GDM1 (cell line): ENCODE results near the gene TTC28.
"Not testable (repeated sequence)": the region's sequence is repeated elsewhere in the genome, so short reads cannot be mapped to it uniquely, and the experiment has no call there.

ENCODE experiments used
- DNase-seq: peaks from one replicate; lab custom pipeline; 2025; lab: John Stamatoyannopoulos, UW

TTC28 gene

DNA sequence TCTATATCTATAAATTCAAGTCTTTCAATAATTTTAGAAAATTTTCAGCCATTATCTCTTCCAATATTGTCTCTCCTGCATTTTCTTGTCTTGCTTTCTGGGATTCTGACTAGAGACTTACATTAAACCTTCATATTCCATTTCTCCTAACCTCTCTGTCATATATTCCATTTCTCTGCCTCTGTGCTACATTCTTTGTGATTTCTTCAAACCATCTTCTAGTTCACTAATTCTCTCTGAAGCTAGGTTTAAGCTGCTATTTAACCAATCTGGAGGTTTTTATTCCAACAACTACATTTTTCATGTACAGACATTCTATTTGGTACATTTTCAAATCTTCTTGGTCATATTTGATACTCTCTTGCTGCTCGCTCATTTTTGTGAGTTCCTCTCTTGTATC, 122.5 kb downstream of the TTC28 start:
- DNase-seq = no peak

GRCh38 chr22:28553108-28553866, 126.4 kb downstream of the TTC28 start:
- DNase-seq = not testable (repeated sequence)

DNA sequence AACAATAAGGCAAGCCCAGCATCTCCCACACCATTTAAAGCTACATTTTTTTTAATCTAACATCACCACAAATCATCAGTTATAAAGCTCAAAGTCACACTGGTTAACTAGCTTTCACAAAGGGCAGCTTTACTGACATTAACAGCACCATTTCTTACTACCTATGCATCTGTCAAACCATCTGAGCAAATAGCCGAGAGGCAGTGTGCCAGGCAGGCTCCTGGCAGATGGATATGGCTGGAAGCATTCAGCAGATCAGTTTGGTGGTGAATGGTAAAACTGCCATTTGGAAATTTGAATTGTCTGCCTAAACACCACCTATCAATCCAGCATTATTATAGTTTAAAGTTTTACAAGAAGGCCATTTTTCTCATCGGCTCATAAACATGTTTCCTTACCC, 131.2 kb downstream of the TTC28 start:
- no peak for DNase-seq

GRCh38 chr22:28547132-28547842, 132.4 kb downstream of the TTC28 start:
- no peak for DNase-seq

DNA sequence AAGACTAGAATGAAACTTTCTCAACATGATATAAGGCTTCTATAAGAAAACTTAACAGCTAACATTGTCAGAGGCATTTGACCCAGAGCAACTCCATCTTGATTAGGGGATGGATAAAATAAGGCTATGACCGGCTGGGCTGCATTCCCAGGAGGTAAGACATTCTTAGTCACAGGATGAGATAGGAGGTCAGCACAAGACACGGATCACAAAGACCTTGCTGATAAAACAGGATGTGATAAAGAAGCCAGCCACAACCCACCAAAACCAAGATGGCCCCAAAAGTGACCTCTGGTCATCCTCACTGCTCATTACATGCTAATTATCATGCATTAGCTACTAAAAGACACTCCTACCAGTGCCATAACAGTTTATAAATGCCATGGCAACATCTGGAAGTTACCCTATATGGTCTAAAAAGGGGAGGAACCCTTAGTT, 135.2 kb downstream of the TTC28 start:
- DNase-seq = no peak

GRCh38 chr22:28542980-28543621, 136.5 kb downstream of the TTC28 start:
- DNase-seq = no peak

DNA sequence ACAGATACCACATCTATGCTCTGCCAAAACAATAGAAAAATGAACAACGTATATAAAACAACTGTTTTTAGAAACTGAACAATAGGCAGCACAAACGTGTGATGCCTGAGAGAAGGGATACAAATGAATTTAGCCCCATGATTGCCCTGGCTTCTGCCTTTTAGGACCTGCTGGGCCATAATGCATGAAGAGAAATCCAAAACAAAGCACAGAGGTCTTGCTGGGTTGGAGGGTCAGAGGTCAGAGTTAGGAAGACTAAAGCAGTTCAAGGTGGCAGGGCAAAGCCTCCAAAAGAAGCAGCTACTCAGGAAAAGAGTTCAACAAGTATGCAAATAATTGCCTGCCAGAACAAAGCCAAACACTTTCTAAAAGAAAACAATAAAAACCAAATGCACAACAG, 138.5 kb downstream of the TTC28 start:
- no peak for DNase-seq

DNA sequence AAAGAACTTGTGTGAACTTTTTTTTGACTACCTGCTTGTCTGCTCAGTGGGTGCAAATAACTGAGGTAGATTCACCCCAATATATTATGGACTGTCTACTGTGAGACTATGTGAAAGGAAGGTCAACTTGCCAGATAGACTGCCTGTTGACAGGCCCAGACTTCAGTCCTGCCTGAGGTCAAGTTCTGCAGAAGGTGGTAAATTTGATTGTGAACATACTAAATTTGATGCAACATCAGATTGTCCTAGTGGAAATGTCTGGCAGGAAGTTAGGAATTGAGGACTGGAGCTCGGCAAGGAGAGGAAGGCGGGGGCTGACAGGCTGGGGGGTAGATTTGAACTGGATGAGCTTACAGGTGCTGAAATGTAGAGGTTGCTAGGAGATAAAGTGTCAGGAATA, 140.7 kb downstream of the TTC28 start:
- no peak for DNase-seq

DNA sequence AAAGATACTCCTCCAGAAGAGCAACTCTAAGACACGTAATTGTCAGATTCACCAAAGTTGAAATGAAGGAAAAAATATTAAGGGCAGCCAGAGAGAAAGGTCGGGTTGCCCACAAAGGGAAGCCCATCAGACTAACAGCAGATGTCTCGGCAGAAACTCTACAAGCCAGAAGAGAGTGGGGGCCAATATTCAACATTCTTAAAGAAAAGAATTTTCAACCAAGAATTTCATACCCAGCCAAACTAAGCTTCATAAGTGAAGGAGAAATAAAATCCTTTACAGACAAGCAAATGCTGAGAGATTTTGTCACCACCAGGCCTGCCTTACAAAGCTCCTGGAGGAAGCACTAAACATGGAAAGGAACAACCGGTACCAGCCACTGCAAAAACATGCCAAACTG, 149.1 kb downstream of the TTC28 start:
- not testable (repeated sequence) for DNase-seq

DNA sequence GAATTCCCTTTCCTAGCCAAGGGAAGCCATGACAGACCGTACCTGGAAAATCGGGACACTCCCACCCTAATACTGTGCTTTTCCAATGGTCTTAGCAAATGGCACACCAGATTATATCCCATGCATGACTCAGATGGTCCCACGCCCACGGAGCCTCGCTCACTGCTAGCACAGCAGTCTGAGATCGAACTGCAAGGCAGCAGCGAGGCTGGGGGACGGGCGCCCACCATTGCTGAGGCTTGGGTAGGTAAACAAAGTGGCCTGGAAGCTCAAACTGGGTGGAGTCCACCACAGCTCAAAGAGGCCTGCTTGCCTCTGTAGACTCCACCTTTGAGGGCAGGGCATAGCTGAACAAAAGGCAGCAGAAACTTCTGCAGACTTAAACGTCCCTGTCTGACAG, 150.5 kb downstream of the TTC28 start:
- not testable (repeated sequence) for DNase-seq

DNA sequence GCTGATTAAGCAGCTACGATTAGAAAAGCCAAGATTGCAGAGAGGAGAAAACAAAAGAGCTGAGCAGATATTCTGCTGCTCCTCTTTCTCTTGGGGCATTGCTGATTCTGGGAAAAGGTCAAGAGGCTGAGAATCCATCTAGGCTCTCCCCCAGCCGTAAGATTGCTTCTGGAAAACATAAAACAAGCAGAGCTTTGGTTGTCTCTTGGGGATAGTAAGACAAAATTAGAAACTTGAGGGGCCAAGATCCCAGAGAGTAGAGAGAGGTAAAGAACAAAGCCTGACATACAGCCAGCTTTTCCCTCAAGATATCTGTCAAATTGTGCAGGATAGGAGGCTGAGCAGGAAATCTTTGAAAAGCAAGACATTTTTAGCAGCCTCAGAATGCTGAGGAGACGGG, 158.2 kb downstream of the TTC28 start:
- DNase-seq = no peak

DNA sequence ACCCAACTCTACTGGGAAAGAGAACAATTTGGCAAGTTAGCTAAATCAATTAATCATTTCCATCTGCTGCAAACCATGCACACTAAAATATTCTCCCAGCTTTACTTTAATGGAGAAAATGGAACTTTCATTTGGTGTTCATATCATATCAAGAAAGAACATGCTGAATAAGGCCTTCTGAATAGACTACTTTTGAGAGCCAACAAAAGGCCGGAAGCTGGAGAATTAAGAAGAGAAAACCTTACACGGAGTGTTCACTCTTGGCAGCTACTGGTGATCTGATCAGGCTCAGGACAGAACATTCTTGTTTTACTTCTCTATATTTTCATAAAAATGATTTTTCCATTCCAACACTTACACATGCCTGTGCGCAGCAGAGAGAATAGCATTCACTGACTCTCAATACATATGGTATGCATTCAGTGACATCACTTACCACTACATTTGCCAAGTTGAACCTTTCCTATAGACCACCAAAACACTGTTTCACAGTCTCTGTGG, 165.3 kb downstream of the TTC28 start:
- no peak for DNase-seq

GRCh38 chr22:28512387-28512786, 167.3 kb downstream of the TTC28 start:
- not testable (repeated sequence) for DNase-seq

DNA sequence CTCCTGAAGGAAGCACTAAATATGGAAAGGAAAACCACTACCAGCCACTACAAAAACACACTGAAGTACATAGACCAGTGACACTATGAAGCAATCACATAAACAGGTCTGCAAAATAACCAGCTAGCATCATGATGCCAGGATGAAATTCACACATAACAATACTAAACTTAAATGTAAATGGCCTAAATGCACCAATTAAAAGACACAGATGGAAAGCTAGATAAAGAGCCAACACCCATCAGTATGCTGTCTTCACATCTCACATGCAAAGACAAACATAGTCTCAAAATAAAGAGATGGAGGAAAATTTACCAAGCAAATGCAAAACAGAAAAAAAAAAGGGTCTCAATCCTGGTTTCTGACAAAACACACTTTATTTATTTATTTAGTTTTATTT, 171.7 kb downstream of the TTC28 start:
- DNase-seq = no peak

- no peak for DNase-seq
Observed at GRCh38 chr22:28506150-28506535, 173.5 kb downstream of the TTC28 start.

- no peak for DNase-seq
Observed at GRCh38 chr22:28505416-28506149, 174.1 kb downstream of the TTC28 start.

GRCh38 chr22:28500006-28500405, 179.6 kb downstream of the TTC28 start:
- DNase-seq = no peak

GRCh38 chr22:28498044-28498443, 181.6 kb downstream of the TTC28 start:
- DNase-seq = no peak

- no peak for DNase-seq
Observed at GRCh38 chr22:28497188-28497587, 182.5 kb downstream of the TTC28 start.

DNA sequence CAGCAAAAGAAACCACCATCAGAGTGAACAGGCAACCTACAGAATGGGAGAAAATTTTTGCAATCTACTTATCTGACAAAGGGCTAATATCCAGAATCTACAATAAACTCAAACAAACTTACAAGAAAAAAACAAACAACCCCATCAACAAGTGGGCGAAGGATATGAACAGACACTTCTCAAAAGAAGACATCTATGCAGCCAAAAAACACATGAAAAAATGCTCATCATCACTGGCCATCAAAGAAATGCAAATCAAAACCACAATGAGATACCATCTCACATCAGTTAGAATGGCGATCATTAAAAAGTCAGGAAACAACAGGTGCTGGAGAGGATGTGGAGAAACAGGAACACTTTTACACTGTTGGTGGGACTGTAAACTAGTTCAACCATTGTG, 188.4 kb downstream of the TTC28 start:
- DNase-seq = not testable (repeated sequence)

DNA sequence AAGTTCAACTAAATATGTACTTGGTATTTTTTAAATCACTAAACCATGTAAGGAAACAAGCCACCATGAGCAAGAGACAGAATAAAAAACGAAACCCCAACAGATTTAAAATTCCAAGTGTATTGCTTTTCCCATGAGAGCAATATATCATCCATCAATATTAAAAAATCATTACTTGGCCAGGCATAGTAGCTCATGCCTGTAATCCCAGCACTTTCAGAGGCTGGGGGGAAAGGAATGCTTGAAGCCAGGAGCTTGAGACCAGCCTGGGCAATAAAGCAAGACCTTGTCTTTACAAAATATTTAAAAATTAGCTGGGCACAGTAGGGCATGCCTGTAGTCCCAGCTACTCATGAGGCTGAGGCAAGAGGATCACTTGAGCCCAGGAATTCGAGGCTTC, 190.8 kb downstream of the TTC28 start:
- DNase-seq = no peak

- no peak for DNase-seq
Observed at GRCh38 chr22:28484662-28485061, 195.0 kb downstream of the TTC28 start.
